Activated CD8-positive, alpha-beta T cell treated with anti-CD3 and anti-CD28 coated beads for 36 hours (primary cell): ENCODE data around the gene MFNG. TPM values are rescaled to one million over a fixed set of nuclear protein-coding genes. Genes with fewer than 3 reads are reported as not detected.

Experiments
- ATAC-seq: fragments of 200-7000 bp; cut with Tn5 transposase; one replicate; pipeline ENCODE4 v1.10.0; 2021; ENCODE audit warnings: mild to moderate bottlenecking, moderate library complexity
- CTCF ChIA-PET: fragments of 350-600 bp; sonication (Branson Sonifier 250); formaldehyde crosslinking; loops from one replicate; lab custom pipeline; 2021; ENCODE audit warnings: antibody characterized with exemption; lab: Charles Lee
- POLR2A ChIA-PET: fragments of 350-600 bp; sonication (Branson Sonifier 250); formaldehyde crosslinking; loops from one replicate; lab custom pipeline; 2021; ENCODE audit warnings: antibody characterized with exemption; lab: Charles Lee
- DNase-seq: peaks from one replicate; pipeline ENCODE4 v3.0.0-alpha.2; 2020
- H3K27ac Mint-ChIP-seq: one replicate; pipeline ENCODE4 v1.8.0; 2021; ENCODE audit warnings: mild to moderate bottlenecking, mixed read lengths
- H3K27me3 Mint-ChIP-seq: one replicate; pipeline ENCODE4 v1.8.0; 2021; ENCODE audit warnings: mixed read lengths
- H3K36me3 Mint-ChIP-seq: one replicate; pipeline ENCODE4 v1.8.0; 2021; ENCODE audit warnings: low read depth, mixed read lengths
- H3K4me1 Mint-ChIP-seq: one replicate; pipeline ENCODE4 v1.8.0; 2021; ENCODE audit warnings: low read depth, mixed read lengths
- H3K4me3 Mint-ChIP-seq: one replicate; pipeline ENCODE4 v1.8.0; 2021; ENCODE audit warnings: mild to moderate bottlenecking, moderate library complexity, mixed read lengths
- H3K9me3 Mint-ChIP-seq: one replicate; pipeline ENCODE4 v1.8.0; 2021; ENCODE audit warnings: mixed read lengths
- intact Hi-C: fragments of 100-400 bp; cut with micrococcal nuclease; formaldehyde crosslinking; loops from one replicate; pipeline ENCODE4 v1.10.0; 2022
- total RNA-seq, 2 experiments: library from RNA; stranded (reverse); gene quantifications; one replicate each; pipeline ENCODE4 v1.2.3, GENCODE V29; 2021
- TF ChIP-seq, protein P1 (sequence below): fragments of 200-600 bp; IDR thresholded peaks from one replicate; pipeline ENCODE4 v1.8.0; 2022; ENCODE audit warnings: antibody characterized with exemption, mild to moderate bottlenecking

The MFNG gene
- total RNA-seq, 2 experiments from 2014 or later, result 155 to 160 TPM

- no peaks in the 10 kb centered on the region for H3K9me3 Mint-ChIP-seq
- peaks cover 17% of the 10 kb centered on the region for H3K27me3 Mint-ChIP-seq
- DNase-seq (no peak), ATAC-seq (no peak)
- no peaks in the 10 kb centered on the region for H3K36me3 Mint-ChIP-seq
- TF ChIP-seq, protein P1, sequence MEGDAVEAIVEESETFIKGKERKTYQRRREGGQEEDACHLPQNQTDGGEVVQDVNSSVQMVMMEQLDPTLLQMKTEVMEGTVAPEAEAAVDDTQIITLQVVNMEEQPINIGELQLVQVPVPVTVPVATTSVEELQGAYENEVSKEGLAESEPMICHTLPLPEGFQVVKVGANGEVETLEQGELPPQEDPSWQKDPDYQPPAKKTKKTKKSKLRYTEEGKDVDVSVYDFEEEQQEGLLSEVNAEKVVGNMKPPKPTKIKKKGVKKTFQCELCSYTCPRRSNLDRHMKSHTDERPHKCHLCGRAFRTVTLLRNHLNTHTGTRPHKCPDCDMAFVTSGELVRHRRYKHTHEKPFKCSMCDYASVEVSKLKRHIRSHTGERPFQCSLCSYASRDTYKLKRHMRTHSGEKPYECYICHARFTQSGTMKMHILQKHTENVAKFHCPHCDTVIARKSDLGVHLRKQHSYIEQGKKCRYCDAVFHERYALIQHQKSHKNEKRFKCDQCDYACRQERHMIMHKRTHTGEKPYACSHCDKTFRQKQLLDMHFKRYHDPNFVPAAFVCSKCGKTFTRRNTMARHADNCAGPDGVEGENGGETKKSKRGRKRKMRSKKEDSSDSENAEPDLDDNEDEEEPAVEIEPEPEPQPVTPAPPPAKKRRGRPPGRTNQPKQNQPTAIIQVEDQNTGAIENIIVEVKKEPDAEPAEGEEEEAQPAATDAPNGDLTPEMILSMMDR, result no peak
- ChIA-PET CTCF (interaction anchor here (1.2 kb wide), 1 partner anchor 23 kb away, joined by 7 read pairs; no protein-coding TSS in a partner anchor), POLR2A (no interaction called here)
- intact Hi-C loops, result no loop called here
- H3K27ac Mint-ChIP-seq, result no peak overlapping the region
- peaks cover 2% of the 10 kb centered on the region for H3K4me1 Mint-ChIP-seq
- H3K4me3 Mint-ChIP-seq, result no peak overlapping the region
Measured at GRCh38 chr22:37515901-37516300, 29.7 kb upstream of the MFNG start.

GRCh38 chr22:37514526-37515051 lies 28.4 kb upstream of the MFNG start:
- no peak for DNase-seq
- no peaks in the 10 kb centered on the region for H3K36me3 Mint-ChIP-seq
- no peak for ATAC-seq
- TF ChIP-seq, protein P1, result no peak
- H3K4me3 Mint-ChIP-seq, result no peak overlapping the region
- H3K27me3 Mint-ChIP-seq, result peaks cover 9% of the 10 kb centered on the region
- no peaks in the 10 kb centered on the region for H3K4me1 Mint-ChIP-seq
- ChIA-PET POLR2A (no interaction called here), CTCF (no interaction called here)
- intact Hi-C loops, result no loop called here
- H3K9me3 Mint-ChIP-seq, result no peaks in the 10 kb centered on the region
- no peak overlapping the region for H3K27ac Mint-ChIP-seq

GRCh38 chr22:37511395-37512104 lies 25.4 kb upstream of the MFNG start:
- ChIA-PET CTCF (interaction anchor here (1.3 kb wide), 1 partner anchor 56 kb away, joined by 5 read pairs; no protein-coding TSS in a partner anchor), POLR2A (no interaction called here)
- Mint-ChIP-seq H3K9me3 (no peaks in the 10 kb centered on the region), H3K36me3 (no peaks in the 10 kb centered on the region), H3K4me1 (no peaks in the 10 kb centered on the region), H3K27ac (no peak overlapping the region), H3K4me3 (no peak overlapping the region), H3K27me3 (no peaks in the 10 kb centered on the region)
- ATAC-seq (no peak), DNase-seq (no peak)
- intact Hi-C loops, result no loop called here
- TF ChIP-seq, protein P1, result no peak

- Mint-ChIP-seq H3K36me3 (no peaks in the 10 kb centered on the region), H3K4me1 (no peaks in the 10 kb centered on the region), H3K27ac (no peak overlapping the region), H3K9me3 (no peaks in the 10 kb centered on the region), H3K27me3 (no peaks in the 10 kb centered on the region), H3K4me3 (no peak overlapping the region)
- ChIA-PET CTCF (no interaction called here), POLR2A (no interaction called here)
- no peak for ATAC-seq
- DNase-seq, result no peak
- intact Hi-C loops, result no loop called here
- TF ChIP-seq, protein P1, result no peak
Measured at GRCh38 chr22:37510091-37510490, 23.9 kb upstream of the MFNG start.

GRCh38 chr22:37509059-37509860 lies 23.1 kb upstream of the MFNG start:
- no peaks in the 10 kb centered on the region for H3K36me3 Mint-ChIP-seq
- ChIA-PET POLR2A (no interaction called here), CTCF (interaction anchor here (1.3 to 1.6 kb wide), 2 partner anchors 11 to 83 kb away, joined by 3 to 7 read pairs; no protein-coding TSS in a partner anchor)
- no peaks in the 10 kb centered on the region for H3K4me1 Mint-ChIP-seq
- intact Hi-C loops, result no loop called here
- H3K27ac Mint-ChIP-seq, result no peak overlapping the region
- ATAC-seq (no peak), DNase-seq (no peak)
- TF ChIP-seq, protein P1, result no peak
- no peaks in the 10 kb centered on the region for H3K27me3 Mint-ChIP-seq
- no peaks in the 10 kb centered on the region for H3K9me3 Mint-ChIP-seq
- H3K4me3 Mint-ChIP-seq, result no peak overlapping the region
